H1 (cell line): ENCODE measurements around the gene FAM53B. TPM values are rescaled to one million over a fixed set of nuclear protein-coding genes. Genes with fewer than 3 reads are reported as not detected.
A peak's percentile ranks its signal among the peaks of the same experiment; 100 is the strongest.

Source experiments
- CBX8 ChIP-seq: fragments of 300-800, 300-1000 bp; sonication (generic); IDR thresholded peaks from 2 replicates; pipeline ENCODE4 v1.7.1; 2016; ENCODE audit warnings: low read depth, low read length, borderline replicate concordance
- CHD2 ChIP-seq: IDR thresholded peaks from 2 replicates; pipeline ENCODE4 v1.6.1; 2012; ENCODE audit warnings: low read length, improper control_type of control experiment
- CTCF ChIP-seq, 3 experiments: IDR thresholded peaks; 1 replicate in 2 of 3; 2 replicates in 1 of 3; pipeline versions ENCODE4 v1.5.1 to v1.6.1; 2011; ENCODE audit warnings: low read length in 3 of 3, mild to moderate bottlenecking in 3 of 3, inconsistent platforms in 2 of 3, low read depth in 1 of 3, moderate library complexity in 1 of 3; ENCODE audit not compliant: insufficient read depth in 1 of 3; ENCODE audit errors: control extremely low read depth in 1 of 3
- E2F6 ChIP-seq: IDR thresholded peaks from 2 replicates; pipeline ENCODE4 v1.6.1; 2012; ENCODE audit warnings: inconsistent platforms
- FOSL1 ChIP-seq: IDR thresholded peaks from 2 replicates; pipeline ENCODE4 v1.6.1; 2011; ENCODE audit warnings: mild to moderate bottlenecking, low read depth, low read length, moderate library complexity; ENCODE audit not compliant: insufficient read depth
- GABPA ChIP-seq: IDR thresholded peaks from 2 replicates; pipeline ENCODE4 v1.6.1; 2011; ENCODE audit warnings: mild to moderate bottlenecking, low read length, moderate library complexity, borderline replicate concordance; ENCODE audit not compliant: insufficient read depth
- GTF2F1 ChIP-seq: IDR thresholded peaks from 2 replicates; pipeline ENCODE4 v1.6.1; 2012; ENCODE audit warnings: low read depth, low read length, improper control_type of control experiment, borderline replicate concordance
- KDM5A ChIP-seq: fragments of 200-600 bp; IDR thresholded peaks from 2 replicates; pipeline ENCODE4 v1.7.1; 2012; ENCODE audit warnings: mild to moderate bottlenecking, low read length, inconsistent platforms, mixed read lengths
- NANOG ChIP-seq: IDR thresholded peaks from 2 replicates; pipeline ENCODE4 v1.6.1; 2011; ENCODE audit warnings: low read length, low read depth, mild to moderate bottlenecking, inconsistent platforms; ENCODE audit not compliant: insufficient read depth, poor library complexity, severe bottlenecking
- POU5F1 ChIP-seq: IDR thresholded peaks from 2 replicates; pipeline ENCODE4 v1.6.1; 2011; ENCODE audit warnings: low read depth, mild to moderate bottlenecking, low read length, moderate library complexity
- RNF2 ChIP-seq: fragments of 200-900, 300-1000 bp; sonication (generic); IDR thresholded peaks from 2 replicates; pipeline ENCODE4 v1.7.1; 2016; ENCODE audit warnings: borderline replicate concordance, low read depth, mild to moderate bottlenecking, antibody characterized with exemption, low read length; ENCODE audit not compliant: poor library complexity, severe bottlenecking; ENCODE audit errors: missing control alignments
- SAP30 ChIP-seq: fragments of 300-600 bp; sonication (generic); IDR thresholded peaks from 2 replicates; pipeline ENCODE4 v1.7.1; 2012; ENCODE audit warnings: low read length, moderate library complexity, mild to moderate bottlenecking, inconsistent platforms; ENCODE audit not compliant: insufficient read depth, insufficient replicate concordance
- SIN3A ChIP-seq, 2 experiments: IDR thresholded peaks in 1 of 2; conservative IDR thresholded peaks in 1 of 2; 2 replicates each; pipeline ENCODE4 v1.6.1; 2011 to 2012; ENCODE audit warnings: low read length in 2 of 2, improper control_type of control experiment in 1 of 2, low read depth in 1 of 2, mild to moderate bottlenecking in 1 of 2
- SP4 ChIP-seq: IDR thresholded peaks from 2 replicates; pipeline ENCODE4 v1.6.1; 2012; ENCODE audit warnings: low read length, inconsistent platforms
- SUZ12 ChIP-seq: fragments of 200-600 bp; sonication (generic); IDR thresholded peaks from 2 replicates; pipeline ENCODE4 v1.6.1; 2012; ENCODE audit warnings: mild to moderate bottlenecking, inconsistent platforms, low read length, moderate library complexity, mixed read lengths
- TAF1 ChIP-seq: IDR thresholded peaks from 2 replicates; pipeline ENCODE4 v1.6.1; 2011; ENCODE audit warnings: mild to moderate bottlenecking, low read depth, low read length
- ZNF274 ChIP-seq: IDR thresholded peaks from 2 replicates; pipeline ENCODE4 v1.7.0; 2012; ENCODE audit warnings: low read length, borderline replicate concordance; ENCODE audit errors: extremely low read depth
- polyA plus RNA-seq, 7 experiments: library from polyadenylated mRNA; depleted of rRNA in 3 of 7; stranded (reverse) in 5 of 7; unstranded in 2 of 7; fragments of >200 nt in 5 of 7; fragments of 200-250 nt in 2 of 7; gene quantifications; 1 replicate in 5 of 7; 2 replicates in 1 of 7; 4 replicates in 1 of 7; pipeline versions ENCODE4 v1.2.1 to v1.2.3, GENCODE V29; 2011 to 2013; ENCODE audit warnings: missing spikeins in 2 of 7, mixed read lengths in 2 of 7
- total RNA-seq: library from RNA; stranded (reverse); fragmentation: NEBNext Ultra II Directional; extraction: Animal tissue kit (Norgen Biotek cat#: 25700); gene quantifications from 2 replicates; pipeline ENCODE4 v1.2.1, GENCODE V29; 2021
- TF ChIP-seq, protein P1 (sequence below): IDR thresholded peaks from 2 replicates; pipeline ENCODE4 v1.6.1; 2012; ENCODE audit warnings: inconsistent platforms

The FAM53B gene
- total and polyA plus RNA-seq, 2 of the 8 experiments (the other 6 are each of a cell fraction or from before 2014, with no cell fraction given), result 5.3 to 14.4 TPM

- TF ChIP-seq CTCF (IDR thresholded peaks at IDR 0.05; ENCODE audit: control extremely low read depth in 1 of 3, insufficient read depth in 1 of 3, low read depth in 1 of 3, low read length in 3 of 3), result no peak
- TF ChIP-seq SP4, result no peak
- 0 out of 4 replicates have a peak, but pooled peaks of 1 of the 2 experiments have one; percentile 41 for TF ChIP-seq SIN3A (conservative IDR thresholded peaks at IDR 0.05 in 1 of 2, IDR thresholded peaks at IDR 0.05 in 1 of 2; ENCODE audit: low read depth in 1 of 2, low read length in 2 of 2)
- no peak for TF ChIP-seq RNF2
- no peak for TF ChIP-seq CHD2
- TF ChIP-seq TAF1, result 0 out of 2 replicates have a peak, but pooled peaks have one; percentile 35
- no peak for TF ChIP-seq SAP30
- TF ChIP-seq NANOG, result no peak
- no peak for TF ChIP-seq ZNF274
- TF ChIP-seq POU5F1, result no peak
- no peak for TF ChIP-seq SUZ12
- TF ChIP-seq FOSL1, result no peak
- TF ChIP-seq GABPA, result no peak
- no peak for TF ChIP-seq KDM5A
- no peak for TF ChIP-seq GTF2F1
- TF ChIP-seq CBX8, result no peak
- TF ChIP-seq E2F6, result no peak
- TF ChIP-seq, protein P1, sequence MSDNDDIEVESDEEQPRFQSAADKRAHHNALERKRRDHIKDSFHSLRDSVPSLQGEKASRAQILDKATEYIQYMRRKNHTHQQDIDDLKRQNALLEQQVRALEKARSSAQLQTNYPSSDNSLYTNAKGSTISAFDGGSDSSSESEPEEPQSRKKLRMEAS, result no peak
Measured at GRCh38 chr10:124743191-124744101, 732 bp downstream of the FAM53B start (continued).
